WERI-Rb-1 (cell line): Measurements from ENCODE around the gene MC1R.
A peak's percentile ranks its signal among the peaks of the same experiment; 100 is the strongest.

ENCODE experiments used
- DNase-seq: peaks from one replicate; pipeline ENCODE4 v3.0.0-alpha.2; 2020
- H3K27ac ChIP-seq: fragments of 250-450 bp; sonication (Bioruptor Pico); 2 replicates; pipeline ENCODE4 v1.5.1; 2020; ENCODE audit warnings: mild to moderate bottlenecking, moderate library complexity
- H3K27me3 ChIP-seq: fragments of 250-450 bp; sonication (Bioruptor Pico); 2 replicates; pipeline ENCODE4 v1.5.1; 2021; ENCODE audit warnings: mild to moderate bottlenecking, low read depth, moderate library complexity; ENCODE audit not compliant: insufficient read depth, severe bottlenecking
- H3K36me3 ChIP-seq: fragments of 250-450 bp; sonication (Bioruptor Pico); 2 replicates; pipeline ENCODE4 v1.5.1; 2020; ENCODE audit warnings: mild to moderate bottlenecking, moderate library complexity
- H3K4me3 ChIP-seq: 2 replicates; pipeline ENCODE4 v1.5.1; 2011; ENCODE audit warnings: low read depth, mild to moderate bottlenecking, control low read depth, low read length
- H3K9me3 ChIP-seq: fragments of 250-450 bp; sonication (Bioruptor Pico); 2 replicates; pipeline ENCODE4 v1.5.1; 2021; ENCODE audit warnings: mild to moderate bottlenecking, moderate library complexity; ENCODE audit not compliant: severe bottlenecking
- TF ChIP-seq, protein P1 (sequence below): IDR thresholded peaks from 2 replicates; pipeline ENCODE4 v1.5.1; 2011; ENCODE audit warnings: low read depth, mild to moderate bottlenecking, control low read depth, inconsistent platforms, low read length

MC1R gene

DNA sequence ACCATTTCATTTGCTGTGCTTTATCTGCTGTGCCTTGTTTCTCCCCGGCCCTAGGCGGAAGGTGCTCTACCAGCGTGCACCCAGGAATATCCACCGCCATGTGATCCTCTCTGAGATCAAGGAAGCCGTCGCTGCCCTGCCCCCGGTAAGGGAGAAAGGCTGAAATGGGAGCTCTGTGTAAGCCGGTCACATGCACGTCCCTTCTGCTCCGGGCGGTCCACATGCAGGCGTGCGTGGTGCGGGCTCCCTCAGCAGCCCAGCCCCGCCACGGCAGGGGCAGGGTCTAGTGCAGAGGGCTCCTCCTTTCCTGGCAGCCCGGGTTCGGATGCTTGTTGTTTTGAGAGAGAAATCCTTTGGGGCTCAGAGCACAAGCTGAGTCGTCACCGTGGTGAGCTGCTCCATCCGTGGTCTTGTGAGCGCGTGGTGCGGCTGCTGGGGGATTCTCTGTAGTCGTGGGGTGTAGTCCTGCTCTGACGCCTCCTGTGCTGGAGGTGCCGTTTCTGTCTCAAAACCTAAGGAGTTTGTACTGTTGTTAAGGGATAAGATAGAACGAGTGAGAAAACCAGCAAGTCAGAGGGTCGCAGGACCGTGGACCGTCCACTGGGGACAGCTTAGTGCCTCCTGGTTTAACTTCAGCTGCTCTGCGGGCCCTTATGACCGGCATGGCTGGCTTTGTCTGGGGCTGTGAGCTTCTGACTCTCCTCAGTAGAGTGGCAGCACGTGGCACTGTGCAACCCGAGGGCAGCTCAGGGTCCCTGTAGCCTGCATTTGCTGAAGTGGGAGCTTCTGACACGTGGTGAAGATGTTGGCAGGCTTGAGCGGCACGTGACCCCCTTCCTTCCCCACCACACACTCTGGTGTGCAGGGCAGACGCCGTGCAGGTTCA lies 12.3 kb upstream of the MC1R start:
- DNase-seq: no peak
- no peaks in the 10 kb centered on the region for H3K27me3 ChIP-seq
- no peak overlapping the region for H3K27ac ChIP-seq
- H3K36me3 ChIP-seq: peaks cover 8% of the 10 kb centered on the region; the same call in 1 of the 2 replicates
- TF ChIP-seq, protein P1, sequence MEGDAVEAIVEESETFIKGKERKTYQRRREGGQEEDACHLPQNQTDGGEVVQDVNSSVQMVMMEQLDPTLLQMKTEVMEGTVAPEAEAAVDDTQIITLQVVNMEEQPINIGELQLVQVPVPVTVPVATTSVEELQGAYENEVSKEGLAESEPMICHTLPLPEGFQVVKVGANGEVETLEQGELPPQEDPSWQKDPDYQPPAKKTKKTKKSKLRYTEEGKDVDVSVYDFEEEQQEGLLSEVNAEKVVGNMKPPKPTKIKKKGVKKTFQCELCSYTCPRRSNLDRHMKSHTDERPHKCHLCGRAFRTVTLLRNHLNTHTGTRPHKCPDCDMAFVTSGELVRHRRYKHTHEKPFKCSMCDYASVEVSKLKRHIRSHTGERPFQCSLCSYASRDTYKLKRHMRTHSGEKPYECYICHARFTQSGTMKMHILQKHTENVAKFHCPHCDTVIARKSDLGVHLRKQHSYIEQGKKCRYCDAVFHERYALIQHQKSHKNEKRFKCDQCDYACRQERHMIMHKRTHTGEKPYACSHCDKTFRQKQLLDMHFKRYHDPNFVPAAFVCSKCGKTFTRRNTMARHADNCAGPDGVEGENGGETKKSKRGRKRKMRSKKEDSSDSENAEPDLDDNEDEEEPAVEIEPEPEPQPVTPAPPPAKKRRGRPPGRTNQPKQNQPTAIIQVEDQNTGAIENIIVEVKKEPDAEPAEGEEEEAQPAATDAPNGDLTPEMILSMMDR: no peak
- no peaks in the 10 kb centered on the region for H3K9me3 ChIP-seq
- H3K4me3 ChIP-seq: no peak overlapping the region

DNA sequence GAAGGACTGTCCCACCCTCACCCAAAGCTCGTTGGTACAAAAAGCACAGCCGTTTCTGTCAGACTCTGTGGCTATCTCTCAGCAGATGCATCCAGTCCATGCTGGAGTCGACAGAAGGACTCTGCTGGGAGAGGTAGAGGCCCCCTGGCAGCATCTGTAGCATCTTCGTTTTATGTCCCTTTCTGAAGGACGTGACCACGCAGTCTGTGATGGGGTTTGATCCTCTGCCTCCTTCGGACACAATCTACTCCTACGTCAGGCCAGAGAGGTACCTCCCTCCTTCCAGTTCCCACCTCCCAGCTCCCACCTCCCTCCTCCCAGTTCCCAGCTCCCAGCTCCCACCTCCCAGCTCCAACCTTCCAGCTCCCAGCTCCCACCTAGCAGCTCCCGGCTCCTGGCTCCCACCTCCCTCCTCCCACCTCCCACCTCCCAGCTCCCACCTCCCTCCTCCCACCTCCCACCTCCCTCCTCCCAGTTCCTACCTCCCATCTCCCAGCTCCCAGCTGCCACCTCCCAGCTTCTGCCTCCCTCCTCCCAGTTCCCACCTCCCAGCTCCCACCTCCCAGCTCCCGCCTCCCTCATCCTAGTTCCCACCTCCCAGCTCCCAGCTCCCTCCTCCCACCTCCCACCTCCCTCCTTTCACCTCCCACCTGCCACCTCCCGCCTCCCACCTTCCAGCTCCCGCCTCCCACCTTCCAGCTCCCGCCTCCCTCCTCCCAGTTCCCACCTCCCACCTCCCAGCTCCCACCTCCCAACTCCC lies 11.4 kb upstream of the MC1R start:
- no peak for DNase-seq
- Histone ChIP-seq H3K27me3 (no peaks in the 10 kb centered on the region), H3K36me3 (peaks cover 8% of the 10 kb centered on the region; the same call in 1 of the 2 replicates), H3K9me3 (no peaks in the 10 kb centered on the region), H3K4me3 (no peak overlapping the region), H3K27ac (no peak overlapping the region)
- TF ChIP-seq, protein P1: no peak

DNA sequence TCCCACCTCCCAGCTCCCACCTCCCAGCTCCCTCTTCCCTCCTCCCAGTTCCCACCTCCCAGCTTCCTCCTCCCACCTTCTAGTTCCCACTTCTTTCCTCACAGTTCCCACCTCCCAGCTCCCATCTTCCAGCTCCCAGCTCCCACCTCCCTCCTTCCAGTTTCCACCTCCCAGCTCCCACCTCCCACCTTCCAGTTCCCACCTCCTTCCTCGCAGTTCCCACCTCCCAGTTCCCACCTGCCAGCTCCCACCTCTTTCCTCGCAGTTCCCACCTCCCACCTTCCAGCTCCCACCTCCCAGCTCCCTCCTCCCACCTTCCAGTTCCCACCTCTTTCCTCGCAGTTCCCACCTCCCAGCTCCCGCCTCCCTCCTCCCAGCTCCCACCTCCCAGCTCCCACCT lies 10.4 kb upstream of the MC1R start:
- TF ChIP-seq, protein P1: no peak
- Histone ChIP-seq H3K9me3 (no peaks in the 10 kb centered on the region), H3K27me3 (no peaks in the 10 kb centered on the region), H3K27ac (no peak overlapping the region), H3K4me3 (no peak overlapping the region), H3K36me3 (peaks cover 8% of the 10 kb centered on the region; the same call in 1 of the 2 replicates)
- DNase-seq: no peak

DNA sequence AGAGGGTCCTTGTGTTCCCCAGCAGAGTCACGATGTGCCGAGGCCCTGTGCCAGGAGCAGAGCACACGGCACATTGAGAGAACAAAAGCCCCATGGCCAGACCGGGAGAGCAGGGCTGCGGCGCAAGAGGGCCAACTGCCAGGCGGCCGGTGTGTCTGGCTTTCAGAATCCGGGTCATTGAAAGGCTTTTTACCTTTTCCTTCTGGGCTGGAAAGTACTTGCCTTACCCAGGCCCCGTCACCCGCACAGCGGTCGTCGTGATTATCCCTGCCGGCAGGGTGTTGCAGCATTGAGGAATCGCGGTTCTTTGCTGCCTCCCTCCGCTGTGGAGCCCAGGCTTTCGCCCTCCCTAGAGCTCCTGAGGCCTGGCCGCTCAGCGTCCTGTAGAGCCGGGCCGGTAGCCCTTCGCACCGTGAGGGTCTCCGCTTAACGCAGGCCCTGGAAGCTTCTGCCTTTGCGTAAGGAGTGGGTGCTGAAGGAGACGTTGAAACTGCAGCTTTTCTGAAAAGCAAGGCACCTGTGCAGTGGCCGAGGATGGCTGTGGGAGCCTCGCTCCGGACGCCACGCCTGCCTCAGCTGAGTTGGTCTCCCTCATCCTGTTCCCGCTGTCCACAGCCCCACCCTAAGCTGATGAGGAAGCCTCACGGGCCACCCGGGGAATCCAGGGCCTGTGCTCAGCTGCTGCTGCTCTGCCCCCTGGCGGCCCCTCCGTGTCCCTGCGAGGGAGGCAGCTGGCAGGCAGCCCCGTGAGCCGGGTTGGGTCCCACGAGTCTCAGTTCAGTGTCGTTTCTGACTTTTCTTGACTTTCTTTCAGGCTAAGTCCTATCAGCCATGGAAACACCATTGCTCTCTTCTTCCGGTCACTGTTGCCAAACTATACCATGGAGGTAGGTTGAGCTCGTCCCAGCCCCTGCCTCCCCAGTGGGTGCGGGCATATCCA lies 8.6 kb upstream of the MC1R start:
- no peaks in the 10 kb centered on the region for H3K9me3 ChIP-seq
- TF ChIP-seq, protein P1: peak; percentile 83
- peak; percentile 77 for DNase-seq
- peaks cover 8% of the 10 kb centered on the region; the same call in 1 of the 2 replicates for H3K36me3 ChIP-seq
- no peak overlapping the region for H3K4me3 ChIP-seq
- H3K27me3 ChIP-seq: no peaks in the 10 kb centered on the region
- H3K27ac ChIP-seq: peak overlapping the region; percentile 28; the same call in 1 of the 2 replicates

DNA sequence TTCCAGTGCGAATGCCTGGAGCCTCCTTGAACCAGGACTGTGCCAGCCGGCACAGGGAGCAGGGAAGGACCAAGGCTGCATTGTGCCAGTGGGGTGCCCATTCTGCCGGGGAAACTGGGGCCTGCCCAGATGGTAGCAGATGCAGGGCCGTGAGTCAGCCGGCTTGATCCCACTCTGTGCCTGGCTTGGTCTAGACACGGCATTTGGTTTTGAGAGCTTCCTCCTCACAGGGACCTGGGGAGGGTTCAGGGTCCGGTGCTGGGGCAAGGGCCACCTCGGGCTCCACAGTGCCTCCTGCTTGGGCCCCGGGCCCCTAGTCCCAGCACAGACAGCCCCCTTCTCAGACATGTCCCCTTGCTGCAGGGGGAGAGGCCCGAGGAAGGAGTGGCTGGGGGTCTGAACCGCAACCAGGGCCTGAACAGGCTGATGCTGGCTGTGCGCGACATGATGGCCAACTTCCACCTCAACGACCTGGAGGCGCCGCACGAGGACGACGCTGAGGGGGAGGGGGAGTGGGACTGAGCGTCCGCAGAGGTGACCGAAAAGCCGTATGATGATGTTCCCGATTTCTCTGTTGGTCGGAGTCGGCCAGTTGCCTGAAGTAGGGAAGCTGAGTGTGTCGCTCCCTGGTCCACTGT lies 7.8 kb upstream of the MC1R start:
- no peak for DNase-seq

More for the DNA sequence above, 7.8 kb upstream of the MC1R start:
- Histone ChIP-seq H3K27me3 (no peaks in the 10 kb centered on the region), H3K9me3 (no peaks in the 10 kb centered on the region), H3K27ac (no peak overlapping the region), H3K36me3 (peaks cover 8% of the 10 kb centered on the region; the same call in 1 of the 2 replicates), H3K4me3 (no peak overlapping the region)
- TF ChIP-seq, protein P1: no peak
